HEK293 (cell line): ENCODE measurements around the gene DYNLT4.

Experiments
- EGR2 ChIP-seq: fragments of 450-650 bp; formaldehyde crosslinking; IDR thresholded peaks from 2 replicates; pipeline ENCODE4 v1.5.1; 2016; ENCODE audit warnings: low read depth, missing biosample characterization, missing genetic modification characterization
- GLIS1 ChIP-seq: fragments of 450-650 bp; formaldehyde crosslinking; IDR thresholded peaks from 2 replicates; pipeline ENCODE4 v1.5.1; 2016; ENCODE audit warnings: missing biosample characterization, missing genetic modification characterization
- HOXA7 ChIP-seq: sonication (generic); formaldehyde crosslinking; IDR thresholded peaks from 2 replicates; pipeline ENCODE4 v1.8.1; 2022; ENCODE audit warnings: missing genetic modification reagents, borderline replicate concordance
- IKZF3 ChIP-seq: fragments of 450-650 bp; IDR thresholded peaks from 2 replicates; pipeline ENCODE4 v1.5.0; 2018; ENCODE audit warnings: missing biosample characterization, mild to moderate bottlenecking, missing genetic modification characterization, moderate library complexity
- PRDM1 ChIP-seq: fragments of 450-650 bp; formaldehyde crosslinking; IDR thresholded peaks from 2 replicates; pipeline ENCODE4; 2016; ENCODE audit warnings: missing biosample characterization, missing genetic modification characterization
- ZBTB17 ChIP-seq: fragments of 450-650 bp; formaldehyde crosslinking; IDR thresholded peaks from 2 replicates; pipeline ENCODE4 v1.5.1; 2016; ENCODE audit warnings: missing biosample characterization, missing genetic modification characterization
- ZBTB48 ChIP-seq: fragments of 450-650 bp; formaldehyde crosslinking; IDR thresholded peaks from 2 replicates; pipeline ENCODE4 v1.5.1; 2016; ENCODE audit warnings: missing biosample characterization, missing genetic modification characterization
- ZBTB7A ChIP-seq: fragments of 450-650 bp; formaldehyde crosslinking; IDR thresholded peaks from 2 replicates; pipeline ENCODE4 v1.5.1; 2016; ENCODE audit warnings: low read depth, missing biosample characterization, missing genetic modification characterization
- ZBTB8A ChIP-seq: fragments of 450-650 bp; formaldehyde crosslinking; IDR thresholded peaks from 2 replicates; pipeline ENCODE4 v1.5.1; 2016; ENCODE audit warnings: missing biosample characterization, missing genetic modification characterization
- ZEB2 ChIP-seq: fragments of 450-650 bp; formaldehyde crosslinking; IDR thresholded peaks from 2 replicates; pipeline ENCODE4 v1.5.1; 2016; ENCODE audit warnings: missing biosample characterization, missing genetic modification characterization
- ZFP37 ChIP-seq: fragments of 450-650 bp; formaldehyde crosslinking; IDR thresholded peaks from 2 replicates; pipeline ENCODE4 v1.5.1; 2016; ENCODE audit warnings: missing biosample characterization, missing genetic modification characterization
- ZNF155 ChIP-seq: fragments of 450-650 bp; formaldehyde crosslinking; IDR thresholded peaks from 2 replicates; pipeline ENCODE4 v1.5.1; 2016; ENCODE audit warnings: missing biosample characterization, missing genetic modification characterization
- ZNF174 ChIP-seq: fragments of 450-650 bp; formaldehyde crosslinking; IDR thresholded peaks from 2 replicates; pipeline ENCODE4 v1.5.0; 2017; ENCODE audit warnings: missing biosample characterization, mild to moderate bottlenecking, missing genetic modification characterization
- ZNF2 ChIP-seq: fragments of 450-650 bp; formaldehyde crosslinking; IDR thresholded peaks from 2 replicates; pipeline ENCODE4 v1.5.1; 2016; ENCODE audit warnings: missing biosample characterization, missing genetic modification characterization
- ZNF239 ChIP-seq: fragments of 450-650 bp; formaldehyde crosslinking; IDR thresholded peaks from 2 replicates; pipeline ENCODE4 v1.5.1; 2016; ENCODE audit warnings: missing biosample characterization, missing genetic modification characterization
- ZNF24 ChIP-seq: fragments of 450-650 bp; formaldehyde crosslinking; IDR thresholded peaks from 2 replicates; pipeline ENCODE4 v1.5.1; 2016; ENCODE audit warnings: missing biosample characterization, missing genetic modification characterization
- ZNF26 ChIP-seq: fragments of 450-650 bp; formaldehyde crosslinking; IDR thresholded peaks from 2 replicates; pipeline ENCODE4 v1.5.1; 2016; ENCODE audit warnings: missing biosample characterization, missing genetic modification characterization
- ZNF280C ChIP-seq: fragments of 450-650 bp; formaldehyde crosslinking; IDR thresholded peaks from 2 replicates; pipeline ENCODE4 v1.5.1; 2016; ENCODE audit warnings: missing biosample characterization, missing genetic modification characterization
- ZNF292 ChIP-seq: fragments of 450-650 bp; formaldehyde crosslinking; IDR thresholded peaks from 2 replicates; pipeline ENCODE4 v1.5.1; 2016; ENCODE audit warnings: low read depth, missing biosample characterization, missing genetic modification characterization, borderline replicate concordance
- ZNF324 ChIP-seq: fragments of 450-650 bp; formaldehyde crosslinking; IDR thresholded peaks from 2 replicates; pipeline ENCODE4 v1.5.1; 2016; ENCODE audit warnings: missing biosample characterization, missing genetic modification characterization
- ZNF404 ChIP-seq: fragments of 450-650 bp; formaldehyde crosslinking; IDR thresholded peaks from 2 replicates; pipeline ENCODE4 v1.5.1; 2017; ENCODE audit warnings: missing biosample characterization, missing genetic modification characterization
- ZNF416 ChIP-seq: fragments of 450-650 bp; formaldehyde crosslinking; IDR thresholded peaks from 2 replicates; pipeline ENCODE4 v1.5.1; 2016; ENCODE audit warnings: missing biosample characterization, missing genetic modification characterization
- ZNF449 ChIP-seq: fragments of 450-650 bp; formaldehyde crosslinking; IDR thresholded peaks from 2 replicates; pipeline ENCODE4 v1.5.1; 2017; ENCODE audit warnings: missing biosample characterization, mild to moderate bottlenecking, missing genetic modification characterization, moderate library complexity
- ZNF473 ChIP-seq: fragments of 450-650 bp; formaldehyde crosslinking; IDR thresholded peaks from 2 replicates; pipeline ENCODE4 v1.5.1; 2017; ENCODE audit warnings: missing biosample characterization, missing genetic modification characterization
- ZNF488 ChIP-seq: fragments of 450-650 bp; formaldehyde crosslinking; IDR thresholded peaks from 2 replicates; pipeline ENCODE4 v1.5.1; 2016; ENCODE audit warnings: missing biosample characterization, missing genetic modification characterization
- ZNF529 ChIP-seq: fragments of 450-650 bp; formaldehyde crosslinking; IDR thresholded peaks from 2 replicates; pipeline ENCODE4 v1.5.1; 2017; ENCODE audit warnings: missing genetic modification characterization, missing biosample characterization; ENCODE audit not compliant: insufficient replicate concordance
- ZNF549 ChIP-seq: fragments of 450-650 bp; IDR thresholded peaks from 2 replicates; pipeline ENCODE4 v1.5.1; 2018; ENCODE audit warnings: missing biosample characterization, missing genetic modification characterization, mild to moderate bottlenecking, inconsistent platforms, moderate library complexity
- ZNF558 ChIP-seq: fragments of 450-650 bp; formaldehyde crosslinking; IDR thresholded peaks from 2 replicates; pipeline ENCODE4 v1.5.1; 2016; ENCODE audit warnings: missing biosample characterization, missing genetic modification characterization
- ZNF560 ChIP-seq: fragments of 450-650 bp; formaldehyde crosslinking; IDR thresholded peaks from 2 replicates; pipeline ENCODE4 v1.5.1; 2017; ENCODE audit warnings: missing biosample characterization, missing genetic modification characterization, borderline replicate concordance
- ZNF629 ChIP-seq: fragments of 450-650 bp; formaldehyde crosslinking; IDR thresholded peaks from 2 replicates; pipeline ENCODE4 v1.5.1; 2017; ENCODE audit warnings: missing biosample characterization, missing genetic modification characterization
- ZNF747 ChIP-seq: fragments of 450-650 bp; formaldehyde crosslinking; IDR thresholded peaks from 2 replicates; pipeline ENCODE4 v1.5.1; 2016; ENCODE audit warnings: missing biosample characterization, missing genetic modification characterization
- ZNF792 ChIP-seq: fragments of 450-650 bp; formaldehyde crosslinking; IDR thresholded peaks from 2 replicates; pipeline ENCODE4 v1.5.1; 2016; ENCODE audit warnings: missing biosample characterization, missing genetic modification characterization
- ZSCAN4 ChIP-seq: fragments of 450-650 bp; formaldehyde crosslinking; IDR thresholded peaks from 2 replicates; pipeline ENCODE4 v1.5.1; 2017; ENCODE audit warnings: missing biosample characterization, missing genetic modification characterization

The DYNLT4 gene

GRCh38 chr1:44819608-44820327 is 12.6 kb upstream of the DYNLT4 start (continued):
- TF ChIP-seq ZNF549 (no peak), ZNF404 (tag by site-specific recombination) (no peak), ZEB2 (tag by site-specific recombination) (peak; percentile 66), ZFP37 (tag by site-specific recombination) (0 out of 2 replicates have a peak, but pooled peaks have one; percentile 12), GLIS1 (tag by site-specific recombination) (no peak), ZSCAN4 (tag by site-specific recombination) (no peak), ZNF24 (tag by site-specific recombination) (peak; percentile 46; the same call in 1 of the 2 replicates), ZBTB8A (tag by site-specific recombination) (peak; percentile 91), ZNF558 (no peak; the same call in 1 of the 2 replicates), ZNF488 (tag by site-specific recombination) (no peak), ZNF629 (tag by site-specific recombination) (peak; percentile 79; the same call in 1 of the 2 replicates), ZNF449 (tag by site-specific recombination) (peak; percentile 49; the same call in 1 of the 2 replicates), ZNF747 (tag by site-specific recombination) (no peak), ZNF416 (tag by site-specific recombination) (no peak), ZNF473 (tag by site-specific recombination) (no peak), PRDM1 (peak; percentile 88), ZBTB7A (no peak), ZNF280C (tag by site-specific recombination) (no peak), ZNF792 (no peak), ZNF292 (tag by site-specific recombination) (no peak), IKZF3 (tag by site-specific recombination) (peak; percentile 59; the same call in 1 of the 2 replicates), ZBTB48 (tag by site-specific recombination) (no peak), ZNF529 (tag by site-specific recombination) (no peak), ZNF2 (tag by site-specific recombination) (no peak; the same call in 1 of the 2 replicates), ZNF239 (tag by site-specific recombination) (no peak), EGR2 (tag by site-specific recombination) (no peak), ZNF324 (tag by site-specific recombination) (no peak), ZNF174 (tag by site-specific recombination) (no peak), ZNF560 (tag by site-specific recombination) (no peak), ZBTB17 (tag by site-specific recombination) (peak; percentile 48), ZNF26 (no peak), HOXA7 (no peak), ZNF155 (tag by site-specific recombination) (no peak)
